ENCODE measurements around the gene NCBP1. TPM values are rescaled to one million over a fixed set of nuclear protein-coding genes. Genes with fewer than 3 reads are reported as not detected.

Gene NCBP1
- total and polyA plus RNA-seq, 2 donors (not counting 1 experiment from before 2014, with no cell fraction given), result 27.1 to 42.9 TPM

- Histone ChIP-seq H4K20me1 (ENCODE audit: control insufficient read depth, extremely low read depth, insufficient read depth, low read length) (no peaks in the 10 kb centered on the region), H3K9ac (ENCODE audit: insufficient read depth, low read length) (no peak overlapping the region), H3K27me3 (ENCODE audit: control insufficient read depth, insufficient read depth, low read length) (no peaks in the 10 kb centered on the region), H3K4me2 (ENCODE audit: extremely low read depth, insufficient read depth, low read length) (peak overlapping the region; percentile 16), H3K4me1 (ENCODE audit: control insufficient read depth, extremely low read depth, insufficient read depth, low read length) (peaks cover 6% of the 10 kb centered on the region), H3K9me3 (ENCODE audit: control insufficient read depth, insufficient read depth, low read depth, low read length) (no peaks in the 10 kb centered on the region), H3K27ac (ENCODE audit: insufficient read depth, low read length) (no peak overlapping the region), H3K79me2 (ENCODE audit: control insufficient read depth, insufficient read depth, low read length) (peaks cover 29% of the 10 kb centered on the region), H3K36me3 (ENCODE audit: control insufficient read depth, insufficient read depth, low read length) (no peaks in the 10 kb centered on the region), H2AFZ (ENCODE audit: low read length) (peak overlapping the region; percentile 2), H3K4me3 (replicated peaks in 1 of 4; ENCODE audit: control extremely low read depth in 1 of 4, insufficient read depth in 1 of 4, low read depth in 3 of 4, low read length in 4 of 4) (peak overlapping the region in 2 of 4 experiments; percentile 0 to 45)
- TF ChIP-seq EZH2 (IDR thresholded peaks at IDR 0.05; ENCODE audit: low read length, missing control alignments) (no peak), CTCF (conservative IDR thresholded peaks at IDR 0.05 in 1 of 2, IDR thresholded peaks at IDR 0.05 in 1 of 2; ENCODE audit: low read depth in 1 of 2, low read length in 2 of 2) (no peak)
- peak in 1 of 2 donors; percentile 35 for DNase-seq (ENCODE audit: low read depth in 2 of 2)
Measured at GRCh38 chr9:97627624-97628023, 6.0 kb upstream of the NCBP1 start.

- H3K36me3 ChIP-seq (ENCODE audit: control insufficient read depth, insufficient read depth, low read length), result no peaks in the 10 kb centered on the region
- H3K4me3 ChIP-seq (replicated peaks in 1 of 4; ENCODE audit: control extremely low read depth in 1 of 4, insufficient read depth in 1 of 4, low read depth in 3 of 4, low read length in 4 of 4), result no peak overlapping the region
- no peak for DNase-seq (ENCODE audit: low read depth in 2 of 2)
- H3K4me1 ChIP-seq (ENCODE audit: control insufficient read depth, extremely low read depth, insufficient read depth, low read length), result peaks cover 6% of the 10 kb centered on the region
- H2AFZ ChIP-seq (ENCODE audit: low read length), result no peak overlapping the region
- no peak overlapping the region for H3K27ac ChIP-seq (ENCODE audit: insufficient read depth, low read length)
- no peaks in the 10 kb centered on the region for H4K20me1 ChIP-seq (ENCODE audit: control insufficient read depth, extremely low read depth, insufficient read depth, low read length)
- H3K79me2 ChIP-seq (ENCODE audit: control insufficient read depth, insufficient read depth, low read length), result peaks cover 29% of the 10 kb centered on the region
- no peak overlapping the region for H3K9ac ChIP-seq (ENCODE audit: insufficient read depth, low read length)
- H3K27me3 ChIP-seq (ENCODE audit: control insufficient read depth, insufficient read depth, low read length), result no peaks in the 10 kb centered on the region
- H3K9me3 ChIP-seq (ENCODE audit: control insufficient read depth, insufficient read depth, low read depth, low read length), result no peaks in the 10 kb centered on the region
- TF ChIP-seq CTCF (conservative IDR thresholded peaks at IDR 0.05 in 1 of 2, IDR thresholded peaks at IDR 0.05 in 1 of 2; ENCODE audit: low read depth in 1 of 2, low read length in 2 of 2), result no peak
- no peak for TF ChIP-seq EZH2 (IDR thresholded peaks at IDR 0.05; ENCODE audit: low read length, missing control alignments)
- no peak overlapping the region for H3K4me2 ChIP-seq (ENCODE audit: extremely low read depth, insufficient read depth, low read length)
Measured at GRCh38 chr9:97628668-97629067, 5.0 kb upstream of the NCBP1 start.

GRCh38 chr9:97629156-97629555, 4.5 kb upstream of the NCBP1 start:
- no peaks in the 10 kb centered on the region for H3K36me3 ChIP-seq (ENCODE audit: control insufficient read depth, insufficient read depth, low read length)
- peaks cover 32% of the 10 kb centered on the region for H3K79me2 ChIP-seq (ENCODE audit: control insufficient read depth, insufficient read depth, low read length)
- H4K20me1 ChIP-seq (ENCODE audit: control insufficient read depth, extremely low read depth, insufficient read depth, low read length), result no peaks in the 10 kb centered on the region
- H3K4me1 ChIP-seq (ENCODE audit: control insufficient read depth, extremely low read depth, insufficient read depth, low read length), result peaks cover 6% of the 10 kb centered on the region
- no peak overlapping the region for H2AFZ ChIP-seq (ENCODE audit: low read length)
- H3K9ac ChIP-seq (ENCODE audit: insufficient read depth, low read length), result no peak overlapping the region
- no peak for TF ChIP-seq EZH2 (IDR thresholded peaks at IDR 0.05; ENCODE audit: low read length, missing control alignments)
- no peaks in the 10 kb centered on the region for H3K9me3 ChIP-seq (ENCODE audit: control insufficient read depth, insufficient read depth, low read depth, low read length)
- no peaks in the 10 kb centered on the region for H3K27me3 ChIP-seq (ENCODE audit: control insufficient read depth, insufficient read depth, low read length)
- no peak overlapping the region for H3K4me3 ChIP-seq (replicated peaks in 1 of 4; ENCODE audit: control extremely low read depth in 1 of 4, insufficient read depth in 1 of 4, low read depth in 3 of 4, low read length in 4 of 4)
- DNase-seq (ENCODE audit: low read depth in 2 of 2), result no peak
- H3K4me2 ChIP-seq (ENCODE audit: extremely low read depth, insufficient read depth, low read length), result no peak overlapping the region
- H3K27ac ChIP-seq (ENCODE audit: insufficient read depth, low read length), result no peak overlapping the region
